Activated T-helper 2 cell treated with anti-CD3 and anti-CD28 coated beads, Interferon-gamma antibody, Interleukin-2, Interleukin-4, amounts not matched to agents 10 μg/mL and 5 μg/mL and 100 μg/mL, durations not matched to agents 14 hours and 24 hours and 36 hours (primary cell): Measurements from ENCODE around the gene GP5. TPM values are rescaled to one million over a fixed set of nuclear protein-coding genes. Genes with fewer than 3 reads are reported as not detected.
A peak's percentile ranks its signal among the peaks of the same experiment; 100 is the strongest.

Experiments
- DNase-seq: peaks from one replicate; pipeline ENCODE4 v3.0.0; 2021; ENCODE audit warnings: low spot score
- H3K27ac Mint-ChIP-seq: one replicate; pipeline ENCODE4 v1.8.0; 2021; ENCODE audit warnings: mixed read lengths
- H3K27me3 Mint-ChIP-seq: one replicate; pipeline ENCODE4 v1.8.0; 2021; ENCODE audit warnings: low read depth, mixed read lengths
- H3K36me3 Mint-ChIP-seq: one replicate; pipeline ENCODE4 v1.8.0; 2021; ENCODE audit warnings: low read depth, mixed read lengths
- H3K4me1 Mint-ChIP-seq: one replicate; pipeline ENCODE4 v1.8.0; 2021; ENCODE audit warnings: low read depth, mixed read lengths
- H3K4me3 Mint-ChIP-seq: one replicate; pipeline ENCODE4 v1.8.0; 2021; ENCODE audit warnings: low read depth, mild to moderate bottlenecking, moderate library complexity, mixed read lengths
- H3K9me3 Mint-ChIP-seq: one replicate; pipeline ENCODE4 v1.8.0; 2021; ENCODE audit warnings: mixed read lengths
- intact Hi-C: fragments of 100-400 bp; cut with micrococcal nuclease; formaldehyde crosslinking; loops from one replicate; pipeline ENCODE4 v1.15.1; 2023
- total RNA-seq: library from RNA; stranded (reverse); gene quantifications from 2 replicates; pipeline ENCODE4 v1.2.3, GENCODE V29; 2022

GP5 gene
- total RNA-seq, 1 donor from 2014 or later = 0.23 TPM

GRCh38 chr3:194423317-194423716 lies 24.3 kb upstream of the GP5 start:
- Mint-ChIP-seq H3K4me3 (no peak overlapping the region), H3K9me3 (no peaks in the 10 kb centered on the region), H3K27me3 (no peaks in the 10 kb centered on the region), H3K27ac (no peak overlapping the region), H3K4me1 (no peaks in the 10 kb centered on the region), H3K36me3 (peaks cover 42% of the 10 kb centered on the region)
- intact Hi-C loops = no loop called here
- DNase-seq = no peak

- H3K27me3 Mint-ChIP-seq = no peaks in the 10 kb centered on the region
- DNase-seq = no peak
- H3K27ac Mint-ChIP-seq = no peak overlapping the region
- intact Hi-C loops = no loop called here
- H3K9me3 Mint-ChIP-seq = no peaks in the 10 kb centered on the region
- H3K4me1 Mint-ChIP-seq = no peaks in the 10 kb centered on the region
- H3K4me3 Mint-ChIP-seq = no peak overlapping the region
- H3K36me3 Mint-ChIP-seq = peaks cover 48% of the 10 kb centered on the region
These were observed 23.1 kb upstream of the GP5 start for GRCh38 chr3:194422188-194422587.

- Mint-ChIP-seq H3K4me1 (no peaks in the 10 kb centered on the region), H3K36me3 (peaks cover 49% of the 10 kb centered on the region), H3K27me3 (no peaks in the 10 kb centered on the region), H3K9me3 (no peaks in the 10 kb centered on the region), H3K4me3 (no peak overlapping the region), H3K27ac (no peak overlapping the region)
- intact Hi-C loops = no loop called here
- DNase-seq = no peak
These were observed 19.6 kb upstream of the GP5 start for GRCh38 chr3:194418671-194419070.

GRCh38 chr3:194407423-194407822 lies 8.4 kb upstream of the GP5 start:
- intact Hi-C loops = no loop called here
- Mint-ChIP-seq H3K36me3 (peaks cover 55% of the 10 kb centered on the region), H3K4me3 (no peak overlapping the region), H3K4me1 (peaks cover 19% of the 10 kb centered on the region), H3K27ac (peak overlapping the region; percentile 33), H3K27me3 (no peaks in the 10 kb centered on the region), H3K9me3 (no peaks in the 10 kb centered on the region)
- no peak for DNase-seq

GRCh38 chr3:194405766-194406165 lies 6.7 kb upstream of the GP5 start:
- no peak for DNase-seq
- no peaks in the 10 kb centered on the region for H3K27me3 Mint-ChIP-seq
- H3K4me3 Mint-ChIP-seq = no peak overlapping the region
- no peaks in the 10 kb centered on the region for H3K9me3 Mint-ChIP-seq
- H3K36me3 Mint-ChIP-seq = peaks cover 42% of the 10 kb centered on the region
- intact Hi-C loops = no loop called here
- peaks cover 9% of the 10 kb centered on the region for H3K4me1 Mint-ChIP-seq
- H3K27ac Mint-ChIP-seq = no peak overlapping the region

- Mint-ChIP-seq H3K36me3 (peaks cover 33% of the 10 kb centered on the region), H3K4me3 (no peak overlapping the region), H3K4me1 (peaks cover 12% of the 10 kb centered on the region), H3K27me3 (no peaks in the 10 kb centered on the region), H3K9me3 (no peaks in the 10 kb centered on the region), H3K27ac (no peak overlapping the region)
- intact Hi-C loops = loop anchor here (1.0 kb wide), 1 partner anchor 71 kb away; no protein-coding TSS in a partner anchor
- no peak for DNase-seq
These were observed 5.5 kb upstream of the GP5 start for GRCh38 chr3:194404365-194405140.

GRCh38 chr3:194401868-194402329 lies 2.8 kb upstream of the GP5 start:
- no peak for DNase-seq
- intact Hi-C loops = no loop called here
- Mint-ChIP-seq H3K9me3 (no peaks in the 10 kb centered on the region), H3K27me3 (peaks cover 20% of the 10 kb centered on the region), H3K4me1 (peaks cover 23% of the 10 kb centered on the region), H3K36me3 (peaks cover 23% of the 10 kb centered on the region), H3K4me3 (no peak overlapping the region), H3K27ac (no peak overlapping the region)

- H3K4me1 Mint-ChIP-seq = peaks cover 25% of the 10 kb centered on the region
- H3K27ac Mint-ChIP-seq = no peak overlapping the region
- H3K27me3 Mint-ChIP-seq = peaks cover 20% of the 10 kb centered on the region
- no peaks in the 10 kb centered on the region for H3K9me3 Mint-ChIP-seq
- no peak for DNase-seq
- intact Hi-C loops = no loop called here
- H3K4me3 Mint-ChIP-seq = no peak overlapping the region
- H3K36me3 Mint-ChIP-seq = peaks cover 19% of the 10 kb centered on the region
These were observed 2.3 kb upstream of the GP5 start for GRCh38 chr3:194401346-194401745.

GRCh38 chr3:194399874-194400411 lies 877 bp upstream of the GP5 start:
- Mint-ChIP-seq H3K27ac (no peak overlapping the region), H3K4me3 (no peak overlapping the region), H3K27me3 (peaks cover 24% of the 10 kb centered on the region), H3K36me3 (peaks cover 13% of the 10 kb centered on the region), H3K4me1 (peaks cover 38% of the 10 kb centered on the region), H3K9me3 (no peaks in the 10 kb centered on the region)
- intact Hi-C loops = loop anchor here (5.0 kb wide), 3 partner anchors 232 to 287 kb away; partner anchors contain the start of genes FAM43A, HES1 and TMEM44
- DNase-seq = no peak

GRCh38 chr3:194397757-194398312 lies 1.2 kb downstream of the GP5 start:
- Mint-ChIP-seq H3K27ac (no peak overlapping the region), H3K4me1 (peaks cover 34% of the 10 kb centered on the region), H3K9me3 (no peaks in the 10 kb centered on the region), H3K36me3 (no peaks in the 10 kb centered on the region), H3K27me3 (peaks cover 29% of the 10 kb centered on the region), H3K4me3 (peak overlapping the region; percentile 80)
- peak; percentile 13 for DNase-seq
- intact Hi-C loops = loop anchor here (5.0 kb wide), 3 partner anchors 234 to 289 kb away; partner anchors contain the start of genes FAM43A, HES1 and TMEM44

GRCh38 chr3:194396859-194397756 lies 2.0 kb downstream of the GP5 start:
- peak overlapping the region; percentile 42 for H3K27ac Mint-ChIP-seq
- peak overlapping the region; percentile 80 for H3K4me3 Mint-ChIP-seq
- intact Hi-C loops = loop anchor here (5.0 kb wide), 3 partner anchors 235 to 290 kb away; partner anchors contain the start of genes FAM43A, HES1 and TMEM44
- H3K36me3 Mint-ChIP-seq = no peaks in the 10 kb centered on the region
- H3K9me3 Mint-ChIP-seq = no peaks in the 10 kb centered on the region
- peak; percentile 24 for DNase-seq
- H3K4me1 Mint-ChIP-seq = peaks cover 34% of the 10 kb centered on the region
- peaks cover 32% of the 10 kb centered on the region for H3K27me3 Mint-ChIP-seq

- no peak for DNase-seq
- H3K4me1 Mint-ChIP-seq = peaks cover 34% of the 10 kb centered on the region
These were observed 2.6 kb downstream of the GP5 start for GRCh38 chr3:194396539-194396858.

More at GRCh38 chr3:194396539-194396858, 2.6 kb downstream of the GP5 start:
- peak overlapping the region; percentile 55 for H3K27ac Mint-ChIP-seq
- H3K27me3 Mint-ChIP-seq = peaks cover 32% of the 10 kb centered on the region
- H3K4me3 Mint-ChIP-seq = peak overlapping the region; percentile 71
- intact Hi-C loops = loop anchor here (5.0 kb wide), 3 partner anchors 236 to 291 kb away; partner anchors contain the start of genes FAM43A, HES1 and TMEM44
- H3K36me3 Mint-ChIP-seq = no peaks in the 10 kb centered on the region
- H3K9me3 Mint-ChIP-seq = no peaks in the 10 kb centered on the region
